GM18519 (cell line): ENCODE results near the gene FGF11.

Experiments used
- ATAC-seq: cut with Tn5 transposase; IDR thresholded peaks from one replicate; pipeline ENCODE4 v1.9.1; 2021; ENCODE audit warnings: mild to moderate bottlenecking, moderate library complexity; ENCODE audit not compliant: unreplicated experiment, low FRiP score

The FGF11 gene

GRCh38 chr17:7426896-7427489 lies 12.3 kb upstream of the FGF11 start:
- no peak for ATAC-seq

- ATAC-seq: no peak
These were observed 11.8 kb upstream of the FGF11 start for GRCh38 chr17:7427549-7427948.

GRCh38 chr17:7428557-7428956 lies 10.8 kb upstream of the FGF11 start, which contains the start of gene SPEM3:
TSS of gene SPEM3 (plus strand) at chr17:7428857. CDS start at chr17:7428903, 46 bp downstream.
- ATAC-seq: no peak

GRCh38 chr17:7429722-7430121 lies 9.6 kb upstream of the FGF11 start:
- ATAC-seq: no peak

- ATAC-seq: no peak
These were observed 8.1 kb upstream of the FGF11 start for GRCh38 chr17:7431231-7431630.

GRCh38 chr17:7432296-7432695 lies 7.0 kb upstream of the FGF11 start:
- no peak for ATAC-seq

- no peak for ATAC-seq
These were observed 3.4 kb upstream of the FGF11 start for GRCh38 chr17:7435676-7436555.

GRCh38 chr17:7436556-7437368 lies 2.5 kb upstream of the FGF11 start:
- ATAC-seq: no peak

GRCh38 chr17:7437369-7437863 lies 1.9 kb upstream of the FGF11 start:
- ATAC-seq: no peak

- ATAC-seq: no peak
These were observed 1.2 kb upstream of the FGF11 start for GRCh38 chr17:7437950-7438614.

- ATAC-seq: no peak
These were observed 454 bp upstream of the FGF11 start for GRCh38 chr17:7438656-7439460.

GRCh38 chr17:7440113-7440833 lies 961 bp downstream of the FGF11 start:
- ATAC-seq: no peak

GRCh38 chr17:7440834-7441195 lies 1.5 kb downstream of the FGF11 start:
- ATAC-seq: no peak

GRCh38 chr17:7441266-7441665 lies 2.0 kb downstream of the FGF11 start:
- ATAC-seq: no peak

- no peak for ATAC-seq
These were observed 2.8 kb downstream of the FGF11 start for GRCh38 chr17:7442142-7442541.

GRCh38 chr17:7443499-7444485 lies 4.5 kb downstream of the FGF11 start:
- no peak for ATAC-seq

- no peak for ATAC-seq
These were observed 5.6 kb downstream of the FGF11 start, which contains the start of gene CHRNB1 for GRCh38 chr17:7444682-7445618. TSS of gene CHRNB1 (plus strand) at chr17:7445061. CDS start at chr17:7445128, 67 bp downstream.
